ENCODE measurements around the gene KLHDC7B.

Gene KLHDC7B

GRCh38 chr22:50545522-50546325, at the start of gene KLHDC7B:
Gene KLHDC7B (plus strand): TSS chr22:50545899. CDS start chr22:50546244, 345 bp downstream.
- DNase-seq = no peak

- DNase-seq = no peak
Observed at GRCh38 chr22:50497093-50497492, 48.6 kb upstream of the KLHDC7B start.

GRCh38 chr22:50498322-50498890, 47.3 kb upstream of the KLHDC7B start:
- DNase-seq = peak; percentile 69

GRCh38 chr22:50500452-50500851, 45.2 kb upstream of the KLHDC7B start:
- DNase-seq = no peak

- no peak for DNase-seq
Observed at GRCh38 chr22:50502096-50502495, 43.6 kb upstream of the KLHDC7B start.

GRCh38 chr22:50502628-50503474, 42.8 kb upstream of the KLHDC7B start:
- DNase-seq = no peak

- no peak for DNase-seq
Observed at GRCh38 chr22:50503475-50504145, 42.1 kb upstream of the KLHDC7B start.

- no peak for DNase-seq
Observed at GRCh38 chr22:50504369-50505211, 41.1 kb upstream of the KLHDC7B start.

- DNase-seq = no peak
Observed at GRCh38 chr22:50505276-50505775, 40.4 kb upstream of the KLHDC7B start.

- DNase-seq = no peak
Observed at GRCh38 chr22:50505776-50506610, 39.7 kb upstream of the KLHDC7B start.

- no peak for DNase-seq
Observed at GRCh38 chr22:50506611-50507420, 38.9 kb upstream of the KLHDC7B start.

GRCh38 chr22:50507421-50507990, 38.2 kb upstream of the KLHDC7B start, which contains the start of gene LMF2:
Gene LMF2 (minus strand): TSS chr22:50507702. CDS start chr22:50507675, 27 bp downstream.
- DNase-seq = peak; percentile 88

- DNase-seq = peak; percentile 98
Observed at GRCh38 chr22:50507991-50508884, 37.5 kb upstream of the KLHDC7B start, which contains the start of gene NCAPH2. Gene NCAPH2 (plus strand): TSS chr22:50508224. CDS start chr22:50508338, 114 bp downstream.

GRCh38 chr22:50508897-50509296, 36.8 kb upstream of the KLHDC7B start:
- DNase-seq = no peak

GRCh38 chr22:50513175-50513574, 32.5 kb upstream of the KLHDC7B start:
- no peak for DNase-seq

GRCh38 chr22:50516068-50516467, 29.6 kb upstream of the KLHDC7B start:
- no peak for DNase-seq

GRCh38 chr22:50516891-50517290, 28.8 kb upstream of the KLHDC7B start:
- DNase-seq = no peak

Data from inflammatory macrophage treated with lipopolysaccharide for 4 hours (primary cell).